HEK293 (cell line): ENCODE results near the gene DDIT3.

Experiments used
- CTCF ChIP-seq: fragments of 450-650 bp; formaldehyde crosslinking; IDR thresholded peaks from 2 replicates; pipeline ENCODE4 v1.5.1; 2016; ENCODE audit warnings: missing biosample characterization, missing genetic modification characterization
- MYNN ChIP-seq: fragments of 450-650 bp; formaldehyde crosslinking; IDR thresholded peaks from 2 replicates; pipeline ENCODE4 v1.5.1; 2016; ENCODE audit warnings: missing biosample characterization, missing genetic modification characterization, borderline replicate concordance
- PBX3 ChIP-seq: sonication (generic); formaldehyde crosslinking; IDR thresholded peaks from 2 replicates; pipeline ENCODE4 v1.8.1; 2022; ENCODE audit warnings: mild to moderate bottlenecking, moderate library complexity, missing genetic modification reagents
- SALL2 ChIP-seq: fragments of 450-650 bp; formaldehyde crosslinking; IDR thresholded peaks from 2 replicates; pipeline ENCODE4 v1.5.0; 2017; ENCODE audit warnings: missing biosample characterization, mild to moderate bottlenecking, missing genetic modification characterization, borderline replicate concordance
- SP2 ChIP-seq: fragments of 450-650 bp; formaldehyde crosslinking; IDR thresholded peaks from 2 replicates; pipeline ENCODE4 v1.5.1; 2016; ENCODE audit warnings: missing biosample characterization, missing genetic modification characterization
- ZBTB20 ChIP-seq: fragments of 450-650 bp; formaldehyde crosslinking; IDR thresholded peaks from 2 replicates; pipeline ENCODE4 v1.5.1; 2016; ENCODE audit warnings: missing biosample characterization, missing genetic modification characterization
- ZNF121 ChIP-seq: fragments of 450-650 bp; formaldehyde crosslinking; IDR thresholded peaks from 2 replicates; pipeline ENCODE4 v1.5.1; 2016; ENCODE audit warnings: missing biosample characterization, missing genetic modification characterization
- ZNF184 ChIP-seq: fragments of 450-650 bp; IDR thresholded peaks from 2 replicates; pipeline ENCODE4 v1.5.1; 2018; ENCODE audit warnings: missing biosample characterization, mild to moderate bottlenecking, missing genetic modification characterization
- ZNF274 ChIP-seq, 2 experiments: fragments of 200-500 bp in 1 of 2; fragments of 450-650 bp in 1 of 2; sonication (Bioruptor generic) in 1 of 2; formaldehyde crosslinking in 1 of 2; IDR thresholded peaks; 2 replicates each; pipeline versions ENCODE4 v1.5.1 to v1.6.1; 2014 to 2016; ENCODE audit warnings: borderline replicate concordance in 1 of 2, inconsistent platforms in 1 of 2, low read length in 1 of 2, missing biosample characterization in 1 of 2, missing genetic modification characterization in 1 of 2
- ZNF302 ChIP-seq: fragments of 450-650 bp; formaldehyde crosslinking; IDR thresholded peaks from 2 replicates; pipeline ENCODE4 v1.5.1; 2016; ENCODE audit warnings: missing biosample characterization, missing genetic modification characterization, low read depth
- ZNF529 ChIP-seq: fragments of 450-650 bp; formaldehyde crosslinking; IDR thresholded peaks from 2 replicates; pipeline ENCODE4 v1.5.1; 2017; ENCODE audit warnings: missing genetic modification characterization, missing biosample characterization; ENCODE audit not compliant: insufficient replicate concordance
- ZNF549 ChIP-seq: fragments of 450-650 bp; IDR thresholded peaks from 2 replicates; pipeline ENCODE4 v1.5.1; 2018; ENCODE audit warnings: missing biosample characterization, missing genetic modification characterization, mild to moderate bottlenecking, inconsistent platforms, moderate library complexity
- ZNF670 ChIP-seq: fragments of 450-650 bp; formaldehyde crosslinking; IDR thresholded peaks from 2 replicates; pipeline ENCODE4 v1.5.1; 2016; ENCODE audit warnings: missing biosample characterization, missing genetic modification characterization, low read depth
- TF ChIP-seq, protein P1 (sequence below): fragments of 450-650 bp; formaldehyde crosslinking; IDR thresholded peaks from 2 replicates; pipeline ENCODE4 v1.5.1; 2016; ENCODE audit warnings: missing biosample characterization, missing genetic modification characterization

DNA sequence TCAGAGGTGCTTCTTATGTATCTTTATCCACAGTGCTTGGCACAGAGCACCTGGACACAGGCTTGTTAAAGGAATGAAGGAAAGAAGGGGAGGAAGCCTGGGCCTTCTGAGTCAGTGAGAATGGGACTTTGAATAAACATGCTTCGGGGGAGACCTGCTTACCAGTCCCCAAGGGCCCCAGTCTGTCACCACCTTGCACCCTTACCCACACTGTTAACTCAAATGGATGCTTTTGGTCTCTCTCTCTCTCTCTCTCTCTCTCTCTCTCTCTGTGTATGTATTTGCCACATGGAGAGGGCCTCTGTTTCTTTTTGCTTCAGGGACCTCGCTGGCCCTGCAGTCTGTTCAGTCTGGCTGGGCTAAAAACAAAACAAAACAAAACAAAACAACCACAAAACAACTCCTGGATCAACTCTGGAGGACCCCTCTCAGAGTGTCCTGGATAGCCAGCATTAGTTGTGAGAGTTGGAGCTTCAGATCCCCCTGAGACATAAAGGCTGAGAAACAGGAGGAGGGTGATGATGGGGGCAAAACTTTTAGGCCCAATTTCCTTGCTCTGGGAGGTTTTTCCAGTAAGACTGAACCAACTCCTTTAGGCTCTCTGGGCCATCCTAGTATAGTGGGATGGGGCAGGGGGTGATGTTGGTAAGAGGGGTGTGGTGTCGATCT lies 31.5 kb upstream of the DDIT3 start:
- TF ChIP-seq CTCF = no peak
- TF ChIP-seq ZNF529 (tag by site-specific recombination) = no peak
- TF ChIP-seq ZNF670 (tag by site-specific recombination) = no peak
- TF ChIP-seq SP2 (tag by site-specific recombination) = no peak
- no peak for TF ChIP-seq ZNF302 (tag by site-specific recombination)
- TF ChIP-seq ZBTB20 (tag by site-specific recombination) = no peak
- TF ChIP-seq ZNF274 (IDR thresholded peaks at IDR 0.05; ENCODE audit: low read length) = no peak
- TF ChIP-seq ZNF274 (tag by site-specific recombination; IDR thresholded peaks at IDR 0.05; ENCODE audit: borderline replicate concordance) = no peak
- no peak for TF ChIP-seq ZNF184 (tag by site-specific recombination)
- TF ChIP-seq, protein P1, sequence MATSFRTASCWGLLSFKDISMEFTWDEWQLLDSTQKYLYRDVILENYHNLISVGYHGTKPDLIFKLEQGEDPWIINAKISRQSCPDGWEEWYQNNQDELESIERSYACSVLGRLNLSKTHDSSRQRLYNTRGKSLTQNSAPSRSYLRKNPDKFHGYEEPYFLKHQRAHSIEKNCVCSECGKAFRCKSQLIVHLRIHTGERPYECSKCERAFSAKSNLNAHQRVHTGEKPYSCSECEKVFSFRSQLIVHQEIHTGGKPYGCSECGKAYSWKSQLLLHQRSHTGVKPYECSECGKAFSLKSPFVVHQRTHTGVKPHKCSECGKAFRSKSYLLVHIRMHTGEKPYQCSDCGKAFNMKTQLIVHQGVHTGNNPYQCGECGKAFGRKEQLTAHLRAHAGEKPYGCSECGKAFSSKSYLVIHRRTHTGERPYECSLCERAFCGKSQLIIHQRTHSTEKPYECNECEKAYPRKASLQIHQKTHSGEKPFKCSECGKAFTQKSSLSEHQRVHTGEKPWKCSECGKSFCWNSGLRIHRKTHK (tag by site-specific recombination) = no peak
- TF ChIP-seq ZNF549 = no peak
- TF ChIP-seq SALL2 = no peak
- TF ChIP-seq MYNN = no peak
- TF ChIP-seq PBX3 (CRISPR knock-in tag) = no peak
- no peak for TF ChIP-seq ZNF121 (tag by site-specific recombination)
